Left colon (tissue), 2 donors: ENCODE data around the gene TSR3. TPM values are rescaled to one million over a fixed set of nuclear protein-coding genes. Genes with fewer than 3 reads are reported as not detected.

Experiments
- ATAC-seq: fragments of 200-7000 bp; cut with Tn5 transposase; one replicate; pipeline ENCODE4 v1.9.1; 2020; ENCODE audit warnings: mild to moderate bottlenecking, moderate library complexity
- DNase-seq, 2 donors: peaks; one replicate each; pipeline ENCODE4 v3.0.0-alpha.2; 2020
- intact Hi-C, 2 donors: fragments of 100-400 bp; cut with DNase I in 1 of 2; cut with micrococcal nuclease in 1 of 2; formaldehyde crosslinking; loops; one replicate each; pipeline versions ENCODE4 v1.11.2 to v1.14.0; 2022; cut with DNase I, micrococcal nuclease
- total RNA-seq, 2 donors: library from RNA; stranded (reverse); fragmentation: NEBNext Ultra II Directional; extraction: Animal tissue kit (Norgen Biotek cat#: 25700); gene quantifications; one replicate each; pipeline ENCODE4 v1.2.1, GENCODE V29; 2021
- donor health status: DM: no; HTN: no; CAD: no.
- donor health status: DM: yes; HTN: yes; CAD: no.

TSR3 gene
- total RNA-seq, 2 donors from 2014 or later = 50.7 to 54.4 TPM

DNA sequence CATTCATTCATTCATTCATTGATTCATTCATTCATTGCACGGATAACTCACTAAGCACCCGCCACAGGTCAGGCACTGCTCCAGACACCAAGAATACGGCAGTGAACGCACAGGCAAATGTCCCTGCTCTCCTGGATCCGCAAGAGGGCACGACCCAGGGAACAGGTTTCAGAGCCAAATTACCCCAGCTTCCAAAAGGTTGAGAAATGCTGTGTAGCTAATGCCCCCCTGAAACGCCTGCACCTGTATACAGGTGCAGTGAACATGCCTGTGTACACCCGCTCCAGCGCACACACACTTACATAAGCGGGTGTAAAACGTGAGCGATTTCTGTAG, 51.8 kb downstream of the TSR3 start:
- no peak for ATAC-seq
- intact Hi-C loops = no loop called here
- no peak for DNase-seq

Other genes starting within 250 kb of the TSR3 start
- 10 to 100 TPM in 1 of 2 donors, 1 to 10 TPM in 1; 3.8 to 15.6 TPM for gene CACNA1H, start 198.8 kb downstream of the TSR3 start, total RNA-seq
- 100 to 1,000 TPM in 1 of 2 donors, 10 to 100 TPM in 1; 60.7 to 124 TPM for gene TPSG1, start 126.6 kb downstream of the TSR3 start, total RNA-seq
- gene TPSB2, start 121.7 kb downstream of the TSR3 start, total RNA-seq = 10 to 100 TPM in 1 of 2 donors, 1 to 10 TPM in 1; 6.4 to 18.6 TPM
- 10 to 100 TPM in 1 of 2 donors, 1 to 10 TPM in 1; 5.7 to 49.9 TPM for gene TPSAB1, start 111.2 kb downstream of the TSR3 start, total RNA-seq
- 1 to 10 TPM in 1 of 2 donors, under 1 TPM in 1; 0.18 to 2.8 TPM for gene TPSD1, start 95.8 kb downstream of the TSR3 start, total RNA-seq
- gene UBE2I, start 42.2 kb downstream of the TSR3 start, total RNA-seq = 10 to 100 TPM; 76.6 to 87.1 TPM
- gene BAIAP3, start 18.2 kb downstream of the TSR3 start, total RNA-seq = 10 to 100 TPM in 1 of 2 donors, 1 to 10 TPM in 1; 7.5 to 12.3 TPM
- 10 to 100 TPM; 57.6 to 61.8 TPM for gene GNPTG, start 53 bp upstream of the TSR3 start, total RNA-seq
- gene UNKL, start 62.8 kb upstream of the TSR3 start, total RNA-seq = 10 to 100 TPM; 14.7 to 15.0 TPM
- 10 to 100 TPM; 11.6 to 17.2 TPM for gene UQCC4, start 68.9 kb upstream of the TSR3 start, total RNA-seq
- not detected for gene PERCC1, start 79.2 kb upstream of the TSR3 start, total RNA-seq
- under 1 TPM; 0.55 to 0.59 TPM for gene CCDC154, start 92.7 kb upstream of the TSR3 start, total RNA-seq
- 10 to 100 TPM; 42.3 to 44.9 TPM for gene CLCN7, start 123.2 kb upstream of the TSR3 start, total RNA-seq
- not detected for gene PTX4, start 137.1 kb upstream of the TSR3 start, total RNA-seq
- 10 to 100 TPM; 26.6 to 36.3 TPM for gene TELO2, start 141.5 kb upstream of the TSR3 start, total RNA-seq
- 1 to 10 TPM; 2.6 to 4.9 TPM for gene TMEM204, start 181.8 kb upstream of the TSR3 start, total RNA-seq